Measurements from ENCODE around the gene PDE8A.
"Not testable (repeated sequence)": the region's sequence is repeated elsewhere in the genome, so short reads cannot be mapped to it uniquely, and the experiment has no call there.

- TF ChIP-seq CTCF (IDR thresholded peaks at IDR 0.05); POLR2AphosphoS5 (IDR thresholded peaks at IDR 0.05; ENCODE audit: low read depth, low read length); REST (IDR thresholded peaks at IDR 0.05; ENCODE audit: insufficient read depth in 1 of 2, low read depth in 2 of 2, low read length in 1 of 2); SIN3A (IDR thresholded peaks at IDR 0.05; ENCODE audit: borderline replicate concordance, insufficient read depth, low read depth, low read length): not testable (repeated sequence)
Measured at GRCh38 chr15:85011724-85012123, 30.1 kb downstream of the PDE8A start.
